CD14-positive monocyte (primary cell): ENCODE measurements around the gene TLR6. TPM values are rescaled to one million over a fixed set of nuclear protein-coding genes. Genes with fewer than 3 reads are reported as not detected.

Experiments used
- DNase-seq, 3 donors: peaks; one replicate each; pipeline ENCODE4 v3.0.0-alpha.2; 2011 to 2022
- H2AFZ ChIP-seq: 2 replicates; pipeline ENCODE4 v1.6.0; 2012; ENCODE audit warnings: mild to moderate bottlenecking, low read depth, low read length, inconsistent platforms; ENCODE audit not compliant: insufficient read depth, poor library complexity, severe bottlenecking
- H3K27ac ChIP-seq, 2 donors: 1 replicate in 1 of 2; 2 replicates in 1 of 2; pipeline ENCODE4 v1.5.1; 2012 to 2013; ENCODE audit warnings: low read length in 2 of 2, control low read depth in 1 of 2, inconsistent platforms in 1 of 2, low read depth in 1 of 2, mild to moderate bottlenecking in 1 of 2
- H3K27me3 ChIP-seq, 2 donors: one replicate each; pipeline versions ENCODE4 v1.6.0 to v1.6.1; 2011 to 2013; ENCODE audit warnings: low read length in 2 of 2; ENCODE audit not compliant: control insufficient read depth in 2 of 2, insufficient read depth in 2 of 2
- H3K36me3 ChIP-seq, 2 donors: replicated peaks in 1 of 2; 1 replicate in 1 of 2; 2 replicates in 1 of 2; pipeline versions ENCODE4 v1.5.1 to v1.6.1; 2012 to 2013; ENCODE audit warnings: low read length in 2 of 2, control low read depth in 1 of 2, inconsistent platforms in 1 of 2, mild to moderate bottlenecking in 1 of 2; ENCODE audit not compliant: insufficient read depth in 2 of 2, control insufficient read depth in 1 of 2
- H3K4me1 ChIP-seq, 2 donors: 1 replicate in 1 of 2; 2 replicates in 1 of 2; pipeline versions ENCODE4 v1.5.1 to v1.6.1; 2012 to 2013; ENCODE audit warnings: low read length in 2 of 2, control low read depth in 1 of 2, inconsistent platforms in 1 of 2, mild to moderate bottlenecking in 1 of 2, moderate library complexity in 1 of 2; ENCODE audit not compliant: insufficient read depth in 2 of 2, control insufficient read depth in 1 of 2
- H3K4me2 ChIP-seq: replicated peaks from 2 replicates; pipeline ENCODE3; 2012; ENCODE audit warnings: low read length, moderate library complexity, mild to moderate bottlenecking; ENCODE audit not compliant: poor library complexity, severe bottlenecking; ENCODE audit errors: extremely low read depth
- H3K4me3 ChIP-seq, 3 experiments: fragments of 200-600 bp in 1 of 3; sonication (generic) in 1 of 3; replicated peaks in 1 of 3; 1 replicate in 2 of 3; 2 replicates in 1 of 3; pipeline ENCODE4 v1.5.1; 2011 to 2013; ENCODE audit warnings: low read length in 3 of 3, mild to moderate bottlenecking in 3 of 3, control low read depth in 2 of 3, low read depth in 2 of 3, inconsistent platforms in 1 of 3, moderate library complexity in 1 of 3
- H3K79me2 ChIP-seq: 2 replicates; pipeline ENCODE4 v1.6.0; 2012; ENCODE audit warnings: mild to moderate bottlenecking, control low read depth, inconsistent platforms, low read length, moderate library complexity; ENCODE audit not compliant: insufficient read depth
- H3K9ac ChIP-seq: 2 replicates; pipeline ENCODE4 v1.6.0; 2017; ENCODE audit warnings: low read length, mild to moderate bottlenecking; ENCODE audit not compliant: insufficient read depth, poor library complexity, severe bottlenecking
- H3K9me3 ChIP-seq, 2 donors: replicated peaks in 1 of 2; 1 replicate in 1 of 2; 2 replicates in 1 of 2; pipeline versions ENCODE4 v1.5.1 to v1.6.1; 2012 to 2013; ENCODE audit warnings: low read length in 2 of 2, control low read depth in 1 of 2; ENCODE audit not compliant: control insufficient read depth in 1 of 2, insufficient read depth in 1 of 2
- H4K20me1 ChIP-seq: 2 replicates; pipeline ENCODE4 v1.6.0; 2012; ENCODE audit warnings: mild to moderate bottlenecking, low read length, control low read depth, moderate library complexity; ENCODE audit not compliant: insufficient read depth
- H3K27ac Mint-ChIP-seq, 7 donors: one replicate each; pipeline ENCODE4 v1.8.0; 2020; ENCODE audit warnings: mild to moderate bottlenecking in 7 of 7, mixed read lengths in 7 of 7, moderate library complexity in 6 of 7, inconsistent platforms in 2 of 7
- H3K27me3 Mint-ChIP-seq, 3 donors: one replicate each; pipeline ENCODE4 v1.8.0; 2021 to 2022; ENCODE audit warnings: low read depth in 3 of 3, mild to moderate bottlenecking in 3 of 3, mixed read lengths in 3 of 3, moderate library complexity in 3 of 3, inconsistent platforms in 1 of 3
- H3K36me3 Mint-ChIP-seq, 2 donors: one replicate each; pipeline ENCODE4 v1.8.0; 2020; ENCODE audit warnings: mixed read lengths in 2 of 2, inconsistent platforms in 1 of 2, mild to moderate bottlenecking in 1 of 2
- H3K4me1 Mint-ChIP-seq: one replicate; pipeline ENCODE4 v1.8.0; 2020; ENCODE audit warnings: mild to moderate bottlenecking, mixed read lengths
- H3K4me3 Mint-ChIP-seq, 2 donors: one replicate each; pipeline ENCODE4 v1.8.0; 2020; ENCODE audit warnings: mild to moderate bottlenecking in 2 of 2, mixed read lengths in 2 of 2, moderate library complexity in 1 of 2
- H3K9me3 Mint-ChIP-seq, 7 donors: one replicate each; pipeline ENCODE4 v1.8.0; 2020 to 2022; ENCODE audit warnings: mixed read lengths in 7 of 7, mild to moderate bottlenecking in 6 of 7, moderate library complexity in 6 of 7, inconsistent platforms in 2 of 7
- CTCF ChIP-seq: fragments of 200-600 bp; IDR thresholded peaks from one replicate; pipeline ENCODE4 v1.8.0; 2022; ENCODE audit warnings: antibody characterized with exemption, mild to moderate bottlenecking
- WGBS: methylation state at CpG from one replicate; pipeline ENCODE4 v1.1.5; 2013; ENCODE audit warnings: missing lambda C conversion rate; ENCODE audit not compliant: insufficient coverage; 5-methylcytosine and 5-hydroxymethylcytosine counted together
- intact Hi-C, 2 donors: fragments of 100-400 bp; cut with micrococcal nuclease; formaldehyde crosslinking; loops; one replicate each; pipeline versions ENCODE4 v1.15.0 to v1.15.1; 2023
- polyA plus RNA-seq, 3 donors: library from polyadenylated mRNA; depleted of rRNA in 1 of 3; unstranded in 2 of 3; stranded (reverse) in 1 of 3; fragments of 300-500 nt in 2 of 3; fragments of >200 nt in 1 of 3; fragmentation: Illumina TruSeq in 2 of 3; gene quantifications; 1 replicate in 2 of 3; 2 replicates in 1 of 3; pipeline ENCODE4 v1.2.3, GENCODE V29; 2012 to 2021

Gene TLR6
- polyA plus RNA-seq, 3 donors: 7.7 to 12.7 (median 11.5) TPM

- H3K27ac ChIP-seq: no peak overlapping the region
- no peak overlapping the region for H2AFZ ChIP-seq
- peaks cover 11 to 14% of the 10 kb centered on the region in 2 donors for H3K4me1 ChIP-seq
- no peak for DNase-seq
- Mint-ChIP-seq H3K4me1 (peaks cover 18% of the 10 kb centered on the region), H3K4me3 (no peak overlapping the region), H3K27ac (no peak overlapping the region), H3K9me3 (peaks cover 10 to 26% (median 15%) of the 10 kb centered on the region in 7 donors), H3K36me3 (peaks cover 54 to 75% of the 10 kb centered on the region in 2 donors), H3K27me3 (peaks cover 0 to 2% (median 0%) of the 10 kb centered on the region in 3 donors)
- H3K9me3 ChIP-seq: peaks cover 7 to 16% of the 10 kb centered on the region in 2 donors
- H4K20me1 ChIP-seq: peaks cover 50% of the 10 kb centered on the region
- no peak overlapping the region for H3K9ac ChIP-seq
- H3K36me3 ChIP-seq: peaks cover 34 to 55% of the 10 kb centered on the region in 2 donors
- H3K4me2 ChIP-seq: no peak overlapping the region
- TF ChIP-seq CTCF: no peak
- H3K4me3 ChIP-seq: no peak overlapping the region
- intact Hi-C loops: no loop called here
- H3K27me3 ChIP-seq: no peaks in the 10 kb centered on the region
- peaks cover 75% of the 10 kb centered on the region for H3K79me2 ChIP-seq
Observed at GRCh38 chr4:38831653-38832052, 25.0 kb downstream of the TLR6 start.

- peaks cover 53% of the 10 kb centered on the region for H4K20me1 ChIP-seq
- H2AFZ ChIP-seq: no peak overlapping the region
- no peak overlapping the region for H3K9ac ChIP-seq
- no peak for DNase-seq
- H3K36me3 ChIP-seq: peaks cover 40 to 62% of the 10 kb centered on the region in 2 donors
- WGBS: 100% methylated on average over 2 of the region's 5 CpGs
- Mint-ChIP-seq H3K4me3 (no peak overlapping the region), H3K36me3 (peaks cover 57 to 75% of the 10 kb centered on the region in 2 donors), H3K4me1 (peaks cover 16% of the 10 kb centered on the region), H3K27me3 (peaks cover 0 to 2% (median 0%) of the 10 kb centered on the region in 3 donors), H3K27ac (no peak overlapping the region), H3K9me3 (peaks cover 2 to 14% (median 7%) of the 10 kb centered on the region in 7 donors)
- TF ChIP-seq CTCF: no peak
- peaks cover 60% of the 10 kb centered on the region for H3K79me2 ChIP-seq
- intact Hi-C loops: no loop called here
- H3K4me1 ChIP-seq: peaks cover 11 to 14% of the 10 kb centered on the region in 2 donors
- H3K4me3 ChIP-seq: no peak overlapping the region
- H3K9me3 ChIP-seq: peaks cover 4 to 5% of the 10 kb centered on the region in 2 donors
- no peak overlapping the region for H3K4me2 ChIP-seq
- H3K27ac ChIP-seq: no peak overlapping the region
- H3K27me3 ChIP-seq: no peaks in the 10 kb centered on the region
Observed at GRCh38 chr4:38829237-38829636, 27.4 kb downstream of the TLR6 start.
